IPS-20b (cell line): ENCODE results near the gene CACNA1C.

Source experiments
- H3K27ac ChIP-seq: one replicate; pipeline ENCODE4 v1.5.1; 2013; ENCODE audit warnings: low read length
- H3K27me3 ChIP-seq: 2 replicates; pipeline ENCODE4 v1.6.1; 2013; ENCODE audit warnings: mild to moderate bottlenecking, low read length, inconsistent platforms; ENCODE audit not compliant: insufficient read depth
- H3K36me3 ChIP-seq: 2 replicates; pipeline ENCODE4 v1.6.1; 2013; ENCODE audit warnings: low read depth, mild to moderate bottlenecking, inconsistent platforms, low read length, moderate library complexity; ENCODE audit not compliant: insufficient read depth
- H3K4me1 ChIP-seq: 2 replicates; pipeline ENCODE4 v1.6.1; 2013; ENCODE audit warnings: mild to moderate bottlenecking, control low read depth, inconsistent platforms, low read length, moderate library complexity; ENCODE audit not compliant: insufficient read depth
- H3K4me3 ChIP-seq: 2 replicates; pipeline ENCODE4 v1.5.1; 2013; ENCODE audit warnings: mild to moderate bottlenecking, low read length, inconsistent platforms
- H3K9ac ChIP-seq: 2 replicates; pipeline ENCODE4 v1.6.1; 2013; ENCODE audit warnings: low read depth, mild to moderate bottlenecking, inconsistent platforms, low read length, moderate library complexity
- H3K9me3 ChIP-seq: 2 replicates; pipeline ENCODE4 v1.6.1; 2013; ENCODE audit warnings: mild to moderate bottlenecking, low read depth, low read length, inconsistent platforms; ENCODE audit not compliant: insufficient read depth

Gene CACNA1C

DNA sequence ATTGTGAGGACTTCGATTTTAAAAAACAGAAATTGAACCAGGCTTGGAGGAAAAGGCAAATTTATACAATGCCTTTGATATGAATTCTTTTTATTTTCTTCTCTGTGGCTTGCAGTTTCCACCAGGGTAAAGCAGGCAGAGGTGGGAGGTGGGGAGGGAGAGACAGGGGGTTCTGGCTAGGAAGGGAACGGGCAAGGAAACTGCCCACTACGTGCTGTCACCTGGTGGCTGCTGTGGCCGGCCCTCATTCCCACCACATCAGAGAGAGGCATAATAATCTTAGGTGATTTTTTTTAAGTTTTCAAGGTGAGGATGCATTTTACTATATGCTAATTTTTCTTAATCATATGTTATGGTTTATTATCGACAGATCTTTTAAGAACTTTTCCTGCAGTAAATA, 145.8 kb downstream of the CACNA1C start:
- no peaks in the 10 kb centered on the region for H3K36me3 ChIP-seq
- peak overlapping the region; percentile 47; the same call in 1 of the 2 replicates for H3K9ac ChIP-seq
- peak overlapping the region; percentile 49; the same call in 1 of the 2 replicates for H3K4me3 ChIP-seq
- peaks cover 21% of the 10 kb centered on the region for H3K4me1 ChIP-seq
- H3K9me3 ChIP-seq, result no peaks in the 10 kb centered on the region
- no peaks in the 10 kb centered on the region for H3K27me3 ChIP-seq
- no peak overlapping the region for H3K27ac ChIP-seq

DNA sequence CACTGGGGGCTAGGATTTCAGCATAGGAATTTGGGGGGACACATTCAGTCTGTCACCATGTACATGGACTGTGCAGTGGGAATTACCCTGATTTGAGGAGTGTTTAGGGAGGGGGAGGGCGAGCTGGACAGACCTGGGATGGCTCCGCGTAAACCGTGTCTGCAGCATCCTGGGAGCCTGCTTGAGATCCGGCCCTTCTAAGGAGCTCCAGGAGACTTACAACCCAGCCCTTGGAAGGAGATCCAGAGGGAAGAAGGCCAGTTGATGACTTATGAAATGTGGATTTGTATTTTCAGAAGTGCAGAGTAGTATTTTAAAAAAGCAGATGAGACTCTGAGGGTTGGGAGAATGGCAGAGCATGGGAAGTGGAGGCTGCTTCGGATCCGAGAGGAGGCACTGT, 153.2 kb downstream of the CACNA1C start:
- Histone ChIP-seq H3K36me3 (no peaks in the 10 kb centered on the region), H3K9me3 (no peaks in the 10 kb centered on the region), H3K4me3 (no peak overlapping the region), H3K27me3 (no peaks in the 10 kb centered on the region), H3K4me1 (no peaks in the 10 kb centered on the region), H3K9ac (no peak overlapping the region), H3K27ac (no peak overlapping the region)

DNA sequence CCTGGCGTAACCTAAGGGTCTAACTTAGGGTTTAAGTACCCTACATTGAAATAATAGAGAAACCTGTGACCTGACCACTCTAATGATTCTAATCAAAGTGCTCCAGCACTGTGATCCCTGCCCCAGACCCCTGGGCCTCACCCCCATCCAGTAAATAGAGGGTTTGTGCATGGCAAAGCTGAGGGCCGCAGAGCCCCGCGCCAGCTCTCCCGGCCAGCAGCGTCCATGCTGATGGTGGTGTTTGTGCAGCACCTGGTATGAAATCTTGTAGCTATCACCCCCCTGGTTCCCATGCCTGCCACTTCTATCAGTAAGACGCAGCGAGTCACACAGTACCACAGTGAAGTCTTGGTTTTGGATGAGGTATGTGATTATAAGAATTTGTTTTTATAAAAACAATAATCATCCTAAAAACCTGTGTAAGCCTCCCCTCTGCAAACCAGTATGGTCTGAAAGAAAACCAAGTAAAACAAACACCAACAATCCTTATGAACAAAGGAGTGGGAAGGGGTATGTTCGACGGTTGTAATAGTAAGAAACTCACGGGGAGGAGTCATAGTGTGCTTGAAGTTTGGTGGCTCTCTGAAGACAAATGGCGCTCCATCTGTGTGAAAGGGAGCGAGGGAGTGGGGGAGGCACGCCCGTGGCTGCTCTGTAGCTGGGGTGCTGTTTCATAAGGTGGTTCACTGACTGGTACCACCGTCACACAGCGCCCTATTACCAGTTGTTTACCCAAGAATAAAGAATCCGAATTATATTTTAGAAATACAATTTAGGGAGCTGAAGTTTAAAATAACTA, 156.2 kb downstream of the CACNA1C start:
- Histone ChIP-seq H3K27ac (no peak overlapping the region), H3K27me3 (no peaks in the 10 kb centered on the region), H3K4me1 (peaks cover 7% of the 10 kb centered on the region; the same call in 1 of the 2 replicates), H3K4me3 (no peak overlapping the region), H3K9me3 (no peaks in the 10 kb centered on the region), H3K9ac (no peak overlapping the region), H3K36me3 (no peaks in the 10 kb centered on the region)

DNA sequence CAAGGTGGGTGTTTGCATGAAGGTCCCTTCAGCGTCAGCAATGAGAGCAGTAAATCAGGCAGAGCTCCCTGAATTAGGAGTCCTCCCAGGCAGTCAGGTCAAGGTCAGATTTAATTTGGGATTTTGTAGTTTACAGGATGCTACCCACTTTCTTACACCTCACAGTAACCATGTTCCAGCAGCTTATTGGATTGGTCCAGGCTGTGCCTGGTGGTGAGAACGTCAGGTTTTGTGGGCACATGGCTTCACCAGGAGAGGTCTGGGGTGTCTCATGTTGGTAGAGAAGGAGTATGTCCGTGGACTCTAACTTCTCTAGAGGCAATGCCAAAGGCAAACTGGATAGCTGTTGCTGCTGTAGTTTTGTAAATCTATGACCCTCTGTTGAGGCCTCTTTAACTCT, 158.3 kb downstream of the CACNA1C start:
- Histone ChIP-seq H3K9me3 (no peaks in the 10 kb centered on the region), H3K4me1 (peaks cover 7% of the 10 kb centered on the region; the same call in 1 of the 2 replicates), H3K27ac (no peak overlapping the region)

DNA sequence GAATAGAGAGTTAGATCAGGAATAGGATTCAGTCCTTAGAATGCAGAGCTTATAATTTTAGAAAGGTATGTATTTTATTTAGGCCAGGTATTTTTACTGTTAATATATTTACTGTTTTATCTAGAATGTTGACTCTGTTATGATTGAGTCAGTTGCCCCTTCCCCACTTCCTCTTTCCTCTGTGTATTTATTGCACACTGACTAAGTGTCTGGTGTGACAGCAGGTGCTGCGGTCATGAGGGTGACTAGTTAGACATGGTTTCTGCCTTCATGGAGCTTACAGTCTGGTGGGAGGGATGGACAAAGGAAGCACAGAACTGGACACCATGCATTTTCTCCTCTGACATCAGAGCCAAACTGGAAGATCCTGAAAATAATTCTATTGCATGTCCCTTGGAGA, 159.8 kb downstream of the CACNA1C start:
- Histone ChIP-seq H3K27me3 (no peaks in the 10 kb centered on the region), H3K27ac (no peak overlapping the region), H3K36me3 (no peaks in the 10 kb centered on the region), H3K9me3 (no peaks in the 10 kb centered on the region), H3K4me1 (peaks cover 7% of the 10 kb centered on the region; the same call in 1 of the 2 replicates), H3K4me3 (no peak overlapping the region), H3K9ac (no peak overlapping the region)

More for the DNA sequence above, 158.3 kb downstream of the CACNA1C start:
- no peaks in the 10 kb centered on the region for H3K27me3 ChIP-seq
- H3K36me3 ChIP-seq, result no peaks in the 10 kb centered on the region
- no peak overlapping the region for H3K9ac ChIP-seq
- H3K4me3 ChIP-seq, result no peak overlapping the region

DNA sequence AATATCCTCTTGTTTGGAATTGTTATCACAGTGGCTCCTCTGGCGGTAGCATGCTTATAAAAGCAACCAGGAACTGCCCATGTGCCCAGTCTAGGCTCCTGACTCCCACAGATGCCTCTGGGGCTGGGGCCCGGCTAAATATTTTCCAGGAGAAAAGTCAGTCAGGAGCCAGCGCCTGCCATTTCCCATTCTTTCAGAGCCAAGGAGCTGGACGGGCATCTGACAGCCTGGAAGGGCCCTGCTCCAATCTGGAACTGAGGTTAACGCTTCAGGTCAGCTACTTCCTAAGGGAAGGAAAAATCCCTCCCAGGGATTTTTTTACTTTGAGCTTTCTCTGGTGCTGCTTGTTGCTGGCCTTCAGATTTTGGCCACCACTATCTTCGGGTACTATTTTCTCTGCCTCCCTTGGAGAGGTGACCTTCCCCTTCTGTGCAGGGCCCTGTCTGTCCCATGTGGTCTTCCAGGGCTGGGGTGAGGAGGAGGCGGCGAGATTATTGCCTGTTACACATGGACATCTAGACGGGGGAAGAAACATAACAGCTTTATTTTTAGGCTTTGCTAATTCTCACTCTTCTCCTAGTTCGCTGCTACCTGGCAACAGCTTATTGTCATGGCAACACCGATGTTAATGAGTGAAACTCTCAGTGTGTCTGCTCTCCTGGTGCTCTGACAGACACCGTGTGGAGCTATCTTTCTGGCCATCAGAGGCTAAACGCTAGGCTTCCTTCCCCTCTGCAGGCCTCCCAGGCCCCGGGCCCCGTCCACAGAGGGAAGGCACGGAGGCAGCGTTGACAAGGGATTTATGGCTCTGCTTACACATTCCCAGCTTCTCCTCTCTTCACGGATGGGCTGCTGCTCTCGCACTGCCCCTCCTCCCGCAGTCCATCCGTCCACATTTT, 160.4 kb downstream of the CACNA1C start:
- Histone ChIP-seq H3K4me1 (peaks cover 7% of the 10 kb centered on the region; the same call in 1 of the 2 replicates), H3K9me3 (no peaks in the 10 kb centered on the region), H3K27me3 (no peaks in the 10 kb centered on the region), H3K4me3 (no peak overlapping the region), H3K9ac (no peak overlapping the region), H3K36me3 (no peaks in the 10 kb centered on the region), H3K27ac (no peak overlapping the region)

DNA sequence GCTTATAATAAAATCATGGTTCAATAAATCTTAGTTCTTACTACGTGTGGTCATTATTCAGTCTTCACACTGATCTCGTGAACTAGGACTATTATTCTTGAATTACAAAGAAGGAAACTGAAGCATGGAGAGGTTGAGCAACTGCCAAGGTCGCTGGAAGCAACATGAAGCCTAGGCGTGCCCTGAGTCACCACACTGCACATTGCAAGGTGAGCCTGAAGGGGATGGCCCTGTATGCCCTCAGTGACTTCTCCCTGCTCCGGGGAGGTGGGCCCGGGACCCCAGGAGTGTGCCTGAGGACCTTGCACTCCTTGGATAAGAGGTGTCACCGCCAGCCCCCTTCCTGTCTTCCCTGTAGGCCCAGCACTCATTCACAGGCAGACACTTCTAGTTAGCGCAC, 161.6 kb downstream of the CACNA1C start:
- peaks cover 7% of the 10 kb centered on the region; the same call in 1 of the 2 replicates for H3K4me1 ChIP-seq
- no peaks in the 10 kb centered on the region for H3K9me3 ChIP-seq
- no peak overlapping the region for H3K4me3 ChIP-seq
- no peak overlapping the region for H3K27ac ChIP-seq
- no peaks in the 10 kb centered on the region for H3K36me3 ChIP-seq
- no peak overlapping the region for H3K9ac ChIP-seq
- no peaks in the 10 kb centered on the region for H3K27me3 ChIP-seq

DNA sequence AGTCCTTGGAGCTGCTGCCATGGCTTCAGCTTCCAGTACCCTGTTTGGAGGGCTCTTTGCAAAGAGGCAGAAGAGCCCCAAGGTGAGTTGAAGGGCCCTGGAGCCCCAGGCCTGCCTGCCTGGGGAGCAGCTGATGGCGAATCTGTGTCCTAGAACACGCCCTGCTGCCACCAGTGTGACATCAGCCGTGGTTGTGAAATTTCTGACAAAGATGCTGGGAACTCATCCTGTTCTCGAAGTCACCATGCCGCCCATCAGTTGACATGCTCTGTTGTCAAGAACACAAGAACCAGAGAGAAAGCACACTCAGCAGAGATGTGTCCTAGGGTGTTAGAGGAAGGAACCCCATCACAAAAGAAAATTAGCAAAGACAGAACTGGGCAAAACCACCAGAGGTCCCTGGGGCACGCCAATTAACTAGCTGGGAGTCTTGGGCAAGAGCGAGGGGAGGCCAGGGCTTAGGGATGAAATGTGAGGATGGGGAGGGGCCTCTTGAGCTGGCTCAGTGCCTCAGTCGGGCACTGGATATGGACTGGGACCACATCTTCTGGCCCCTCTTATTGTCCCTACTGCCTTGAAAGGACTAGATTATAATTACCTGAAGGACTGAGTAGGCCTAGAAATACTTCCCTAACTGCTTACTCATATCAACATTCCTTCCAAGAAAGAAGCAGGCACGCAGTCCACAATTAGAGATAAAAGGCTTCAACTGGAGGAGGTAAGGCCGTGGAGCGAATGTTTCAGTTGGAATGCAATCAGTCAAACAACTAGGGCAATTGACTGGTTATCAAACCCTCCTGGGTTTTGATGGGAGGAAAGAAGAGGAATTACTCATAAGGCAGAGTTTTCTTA, 163.1 kb downstream of the CACNA1C start:
- Histone ChIP-seq H3K27ac (no peak overlapping the region), H3K27me3 (no peaks in the 10 kb centered on the region), H3K4me1 (peaks cover 7% of the 10 kb centered on the region; the same call in 1 of the 2 replicates)

DNA sequence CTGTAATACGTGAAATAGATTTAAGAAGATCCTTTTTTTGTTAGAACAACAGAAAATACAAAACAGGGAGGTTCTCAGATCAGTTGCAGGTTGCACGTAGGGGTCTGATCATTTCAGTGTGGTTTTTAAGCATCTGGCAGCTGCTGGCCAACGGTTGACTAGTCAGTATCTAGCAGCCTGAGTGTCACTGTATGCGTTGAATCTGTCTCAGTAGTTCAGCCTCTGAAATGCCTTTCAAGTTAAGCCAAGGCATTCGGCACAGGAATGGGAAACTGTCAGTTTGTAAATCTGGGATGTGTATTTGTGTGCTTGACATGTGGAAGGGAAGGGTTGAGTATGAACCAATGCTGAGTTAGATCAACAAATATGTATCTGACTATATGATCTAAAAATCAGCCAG, 165.9 kb downstream of the CACNA1C start:
- no peak overlapping the region for H3K4me3 ChIP-seq
- no peaks in the 10 kb centered on the region for H3K9me3 ChIP-seq
- H3K27me3 ChIP-seq, result no peaks in the 10 kb centered on the region
- H3K36me3 ChIP-seq, result no peaks in the 10 kb centered on the region
- no peak overlapping the region for H3K9ac ChIP-seq
- no peak overlapping the region for H3K27ac ChIP-seq
- H3K4me1 ChIP-seq, result peaks cover under 1% of the 10 kb centered on the region; the same call in 1 of the 2 replicates

More for the DNA sequence above, 163.1 kb downstream of the CACNA1C start:
- Histone ChIP-seq H3K9me3 (no peaks in the 10 kb centered on the region), H3K9ac (no peak overlapping the region), H3K4me3 (no peak overlapping the region), H3K36me3 (no peaks in the 10 kb centered on the region)

DNA sequence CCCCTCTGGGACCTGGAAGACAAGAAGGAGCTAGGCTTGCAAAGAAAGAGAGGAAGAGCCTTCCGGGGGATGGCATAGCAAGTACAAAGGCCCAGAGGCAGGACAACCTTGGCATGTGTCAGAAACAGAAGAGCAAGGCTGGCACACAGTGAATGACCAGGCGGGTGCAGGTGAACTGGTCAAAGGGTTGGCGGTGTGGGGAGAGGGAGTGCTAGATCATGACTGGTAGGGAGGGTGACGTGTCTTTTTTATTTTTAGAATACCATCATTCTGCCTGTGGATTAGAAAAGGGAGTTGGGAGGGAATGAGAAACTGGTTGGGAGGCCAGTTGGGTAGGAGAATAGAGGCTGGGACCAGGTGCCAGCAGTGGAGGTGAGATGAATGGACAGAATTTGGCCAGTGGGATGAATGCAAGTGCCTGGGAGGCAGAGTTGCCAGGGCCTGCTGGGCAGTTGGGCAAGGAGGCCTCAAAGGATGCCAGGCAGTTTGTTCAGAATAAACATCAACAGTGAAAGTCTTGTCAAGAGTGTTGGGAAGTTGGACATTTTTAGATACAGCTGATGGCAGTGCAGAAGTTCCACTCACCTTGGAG, 168.3 kb downstream of the CACNA1C start:
- Histone ChIP-seq H3K27me3 (no peaks in the 10 kb centered on the region), H3K4me1 (no peaks in the 10 kb centered on the region), H3K9ac (no peak overlapping the region), H3K36me3 (no peaks in the 10 kb centered on the region), H3K4me3 (no peak overlapping the region), H3K27ac (no peak overlapping the region), H3K9me3 (no peaks in the 10 kb centered on the region)

DNA sequence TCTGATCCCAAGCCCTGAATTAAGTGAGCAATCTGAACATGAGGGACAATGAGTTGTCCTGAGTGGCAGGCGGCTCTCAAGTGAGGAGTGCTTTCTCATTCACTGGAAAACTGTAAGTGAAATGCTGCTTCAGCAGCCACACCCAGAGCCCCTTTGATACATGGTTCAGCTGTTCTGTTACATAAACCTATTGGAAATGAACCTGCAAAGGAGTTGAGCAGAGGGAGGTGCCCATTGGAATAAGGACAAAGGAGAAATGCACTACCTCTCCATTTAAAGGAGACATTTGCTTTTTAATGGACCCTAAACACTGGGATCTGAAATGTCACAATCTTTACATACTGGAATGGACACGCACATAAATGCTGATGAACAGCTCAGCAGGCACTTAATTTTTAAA, 169.9 kb downstream of the CACNA1C start:
- no peaks in the 10 kb centered on the region for H3K36me3 ChIP-seq
- no peaks in the 10 kb centered on the region for H3K4me1 ChIP-seq
- no peaks in the 10 kb centered on the region for H3K9me3 ChIP-seq
- no peak overlapping the region for H3K9ac ChIP-seq
- no peak overlapping the region for H3K27ac ChIP-seq
- no peaks in the 10 kb centered on the region for H3K27me3 ChIP-seq
- H3K4me3 ChIP-seq, result no peak overlapping the region
